ENCODE data around the gene BMP2.
A peak's percentile ranks its signal among the peaks of the same experiment; 100 is the strongest.

The BMP2 gene

DNA sequence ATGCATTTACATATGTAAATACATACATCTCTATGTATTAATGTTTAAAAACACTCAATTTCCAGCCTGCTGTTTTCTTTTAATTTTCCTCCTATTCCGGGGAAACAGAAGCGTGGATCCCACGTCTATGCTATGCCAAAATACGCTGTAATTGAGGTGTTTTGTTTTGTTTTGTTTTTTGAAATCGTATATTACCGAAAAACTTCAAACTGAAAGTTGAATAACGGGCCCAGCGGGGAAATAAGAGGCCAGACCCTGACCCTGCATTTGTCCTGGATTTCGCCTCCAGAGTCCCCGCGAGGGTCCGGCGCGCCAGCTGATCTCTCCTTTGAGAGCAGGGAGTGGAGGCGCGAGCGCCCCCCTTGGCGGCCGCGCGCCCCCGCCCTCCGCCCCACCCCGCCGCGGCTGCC, 355 bp upstream of the BMP2 start:
- TF ChIP-seq, protein P1, sequence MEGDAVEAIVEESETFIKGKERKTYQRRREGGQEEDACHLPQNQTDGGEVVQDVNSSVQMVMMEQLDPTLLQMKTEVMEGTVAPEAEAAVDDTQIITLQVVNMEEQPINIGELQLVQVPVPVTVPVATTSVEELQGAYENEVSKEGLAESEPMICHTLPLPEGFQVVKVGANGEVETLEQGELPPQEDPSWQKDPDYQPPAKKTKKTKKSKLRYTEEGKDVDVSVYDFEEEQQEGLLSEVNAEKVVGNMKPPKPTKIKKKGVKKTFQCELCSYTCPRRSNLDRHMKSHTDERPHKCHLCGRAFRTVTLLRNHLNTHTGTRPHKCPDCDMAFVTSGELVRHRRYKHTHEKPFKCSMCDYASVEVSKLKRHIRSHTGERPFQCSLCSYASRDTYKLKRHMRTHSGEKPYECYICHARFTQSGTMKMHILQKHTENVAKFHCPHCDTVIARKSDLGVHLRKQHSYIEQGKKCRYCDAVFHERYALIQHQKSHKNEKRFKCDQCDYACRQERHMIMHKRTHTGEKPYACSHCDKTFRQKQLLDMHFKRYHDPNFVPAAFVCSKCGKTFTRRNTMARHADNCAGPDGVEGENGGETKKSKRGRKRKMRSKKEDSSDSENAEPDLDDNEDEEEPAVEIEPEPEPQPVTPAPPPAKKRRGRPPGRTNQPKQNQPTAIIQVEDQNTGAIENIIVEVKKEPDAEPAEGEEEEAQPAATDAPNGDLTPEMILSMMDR (IDR thresholded peaks at IDR 0.05): no peak
- no peak for TF ChIP-seq ZFX (IDR thresholded peaks at IDR 0.05; ENCODE audit: borderline replicate concordance)
- peak overlapping the region; percentile 60 for H3K27ac ChIP-seq

DNA sequence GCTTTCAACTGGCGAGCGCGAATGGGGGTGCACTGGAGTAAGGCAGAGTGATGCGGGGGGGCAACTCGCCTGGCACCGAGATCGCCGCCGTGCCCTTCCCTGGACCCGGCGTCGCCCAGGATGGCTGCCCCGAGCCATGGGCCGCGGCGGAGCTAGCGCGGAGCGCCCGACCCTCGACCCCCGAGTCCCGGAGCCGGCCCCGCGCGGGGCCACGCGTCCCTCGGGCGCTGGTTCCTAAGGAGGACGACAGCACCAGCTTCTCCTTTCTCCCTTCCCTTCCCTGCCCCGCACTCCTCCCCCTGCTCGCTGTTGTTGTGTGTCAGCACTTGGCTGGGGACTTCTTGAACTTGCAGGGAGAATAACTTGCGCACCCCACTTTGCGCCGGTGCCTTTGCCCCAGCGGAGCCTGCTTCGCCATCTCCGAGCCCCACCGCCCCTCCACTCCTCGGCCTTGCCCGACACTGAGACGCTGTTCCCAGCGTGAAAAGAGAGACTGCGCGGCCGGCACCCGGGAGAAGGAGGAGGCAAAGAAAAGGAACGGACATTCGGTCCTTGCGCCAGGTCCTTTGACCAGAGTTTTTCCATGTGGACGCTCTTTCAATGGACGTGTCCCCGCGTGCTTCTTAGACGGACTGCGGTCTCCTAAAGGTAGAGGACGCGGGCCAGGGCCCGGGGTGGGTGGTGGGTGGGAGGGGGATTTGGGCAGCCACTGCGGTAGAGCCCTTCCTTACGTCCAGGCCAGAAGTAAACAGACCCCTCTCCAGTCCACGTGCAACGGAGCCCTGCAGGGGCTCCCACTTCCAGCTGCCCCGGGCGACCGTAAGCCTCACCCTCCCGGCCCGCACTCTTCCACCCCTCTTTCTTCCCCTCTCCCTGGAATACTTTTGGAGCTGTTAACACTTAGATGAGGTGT, 998 bp downstream of the BMP2 start:
- peak overlapping the region; percentile 60 for H3K27ac ChIP-seq
- no peak for TF ChIP-seq ZFX (IDR thresholded peaks at IDR 0.05; ENCODE audit: borderline replicate concordance)
- TF ChIP-seq, protein P1 (IDR thresholded peaks at IDR 0.05): no peak

DNA sequence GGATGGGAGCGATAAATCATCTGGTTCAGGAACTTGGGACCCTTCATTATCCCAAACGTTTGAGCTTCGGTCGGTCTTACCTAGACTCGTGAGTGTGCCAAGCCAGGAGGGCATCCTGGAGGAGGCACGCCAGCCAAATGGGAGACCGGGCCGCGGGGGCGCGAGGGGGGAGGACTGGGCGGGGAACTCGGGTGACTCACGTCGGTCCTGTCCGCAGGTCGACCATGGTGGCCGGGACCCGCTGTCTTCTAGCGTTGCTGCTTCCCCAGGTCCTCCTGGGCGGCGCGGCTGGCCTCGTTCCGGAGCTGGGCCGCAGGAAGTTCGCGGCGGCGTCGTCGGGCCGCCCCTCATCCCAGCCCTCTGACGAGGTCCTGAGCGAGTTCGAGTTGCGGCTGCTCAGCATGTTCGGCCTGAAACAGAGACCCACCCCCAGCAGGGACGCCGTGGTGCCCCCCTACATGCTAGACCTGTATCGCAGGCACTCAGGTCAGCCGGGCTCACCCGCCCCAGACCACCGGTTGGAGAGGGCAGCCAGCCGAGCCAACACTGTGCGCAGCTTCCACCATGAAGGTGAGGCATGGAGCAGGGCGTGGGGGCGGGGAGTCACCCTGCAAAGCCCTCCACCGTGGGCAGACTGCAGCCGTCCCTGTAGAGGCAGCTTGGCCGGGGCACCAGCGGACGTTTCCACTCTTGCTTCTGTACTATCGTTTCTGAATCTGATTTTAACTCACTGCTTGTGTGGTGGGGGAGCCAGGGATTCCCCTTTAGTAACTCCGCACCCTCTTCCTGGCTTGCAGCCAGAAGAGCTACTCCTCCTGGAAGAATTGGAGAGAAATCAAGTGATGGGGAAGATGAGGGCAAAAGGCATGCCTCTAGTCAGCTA, 2.7 kb downstream of the BMP2 start:
- 0 out of 2 replicates have a peak overlapping the region, but pooled peaks have one; percentile 60 for H3K27ac ChIP-seq
- TF ChIP-seq, protein P1 (IDR thresholded peaks at IDR 0.05): no peak
- TF ChIP-seq ZFX (IDR thresholded peaks at IDR 0.05; ENCODE audit: borderline replicate concordance): no peak

DNA sequence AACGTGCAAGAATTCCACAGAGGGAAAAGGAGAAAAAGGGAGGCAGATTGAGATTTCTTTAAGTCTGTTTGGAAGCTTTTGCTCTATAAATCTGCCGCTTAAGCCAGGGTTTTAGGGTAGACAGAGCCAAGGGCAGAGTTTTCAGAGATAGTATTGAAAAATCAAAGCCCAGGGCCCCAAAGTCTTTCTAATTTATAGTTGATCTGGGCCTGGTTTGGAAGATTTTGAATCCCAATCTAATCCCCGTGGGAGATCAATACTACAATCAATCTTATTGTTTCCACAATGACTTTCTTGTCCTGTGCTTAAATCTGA, 3.3 kb downstream of the BMP2 start:
- TF ChIP-seq, protein P1 (IDR thresholded peaks at IDR 0.05): no peak
- no peak for TF ChIP-seq ZFX (IDR thresholded peaks at IDR 0.05; ENCODE audit: borderline replicate concordance)
- H3K27ac ChIP-seq: no peak overlapping the region

DNA sequence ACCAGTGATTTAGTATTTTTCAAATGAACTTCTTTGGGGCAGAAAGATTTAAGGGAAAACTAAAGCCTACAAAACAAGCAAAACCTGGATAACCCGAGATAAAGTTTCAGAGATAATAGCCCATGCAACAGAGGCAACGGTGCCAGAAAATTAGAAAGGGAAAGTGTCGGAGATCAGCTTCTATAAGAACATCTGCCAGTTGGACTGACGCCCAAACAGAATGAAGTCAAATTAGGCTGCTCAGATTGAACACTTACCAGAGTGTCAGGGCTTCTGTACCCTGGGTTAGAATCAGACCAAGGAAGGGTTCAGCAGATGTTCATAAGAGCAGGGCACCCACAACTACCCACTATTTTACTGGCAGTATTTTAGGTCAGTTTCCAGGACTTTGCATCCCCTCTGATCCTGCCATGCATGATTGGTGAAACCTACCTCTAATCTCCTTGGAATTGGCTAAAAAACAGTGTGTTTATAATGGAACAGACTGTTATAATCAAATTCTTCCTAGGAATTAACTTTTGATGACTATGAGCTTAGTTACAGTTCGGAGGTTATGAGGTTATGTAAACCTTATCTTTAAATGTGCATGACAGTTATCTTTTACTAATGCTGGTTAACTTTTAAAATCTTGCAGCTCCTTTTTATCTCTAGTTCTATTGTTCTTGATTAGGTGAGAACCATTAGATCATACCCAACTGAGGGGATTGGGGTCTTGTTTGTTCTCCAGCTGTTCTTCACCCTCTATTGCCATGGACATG, 13.1 kb downstream of the BMP2 start:
- no peak for TF ChIP-seq ZFX (IDR thresholded peaks at IDR 0.05; ENCODE audit: borderline replicate concordance)
- TF ChIP-seq, protein P1 (IDR thresholded peaks at IDR 0.05): no peak
- H3K27ac ChIP-seq: no peak overlapping the region

DNA sequence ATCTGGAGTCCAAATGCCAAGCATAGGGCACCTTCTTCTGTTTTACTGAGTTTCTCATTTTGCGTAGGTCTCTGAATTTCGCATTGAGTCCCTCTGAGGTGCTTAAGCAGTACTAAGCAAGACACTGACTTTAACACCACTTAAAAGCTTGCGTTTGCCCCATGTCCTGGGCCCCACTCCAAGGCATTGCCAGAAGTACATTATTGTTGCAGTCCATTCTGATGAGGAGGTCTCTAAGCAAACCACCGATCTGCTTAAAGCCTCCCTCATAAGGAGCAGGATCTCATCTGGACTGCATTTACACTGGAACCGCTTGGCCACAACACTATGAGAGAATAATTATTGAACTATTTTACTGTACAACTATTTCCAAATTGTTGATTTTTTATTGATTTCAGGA, 16.3 kb downstream of the BMP2 start:
- TF ChIP-seq ZFX (IDR thresholded peaks at IDR 0.05; ENCODE audit: borderline replicate concordance): no peak
- TF ChIP-seq, protein P1 (IDR thresholded peaks at IDR 0.05): no peak
- peak overlapping the region; percentile 20; the same call in 1 of the 2 replicates for H3K27ac ChIP-seq
